IMR-90 (cell line): ENCODE data around the gene GFPT1. TPM values are rescaled to one million over a fixed set of nuclear protein-coding genes. Genes with fewer than 3 reads are reported as not detected.

Source experiments
- ATAC-seq: fragments of 200-7000 bp; cut with Tn5 transposase; 2 replicates; pipeline ENCODE4 v1.9.1; 2020; ENCODE audit warnings: low read depth, mild to moderate bottlenecking, moderate library complexity
- BruUV-seq: library from RNA; stranded (reverse); fragments of 400-500 nt; replicated peaks from 2 replicates; lab custom pipeline; 2021; lab: Mats Ljungman, UMichigan
- CTCF ChIA-PET: fragments of 300-600 bp; formaldehyde crosslinking; extraction: SDS; loops from one replicate; lab custom pipeline; 2021; ENCODE audit warnings: antibody characterized with exemption; lab: Yijun Ruan, JAX
- POLR2A ChIA-PET: fragments of 300-600 bp; sonication (Branson Sonifier 250); formaldehyde crosslinking; loops from one replicate; lab custom pipeline; 2022; ENCODE audit warnings: antibody characterized with exemption; ENCODE audit not compliant: unreplicated experiment; lab: Charles Lee
- DNase-seq: peaks from one replicate; pipeline ENCODE4 v3.0.0; 2013
- H2AFZ ChIP-seq: replicated peaks from 2 replicates; pipeline ENCODE3; 2013; ENCODE audit warnings: low read length, mild to moderate bottlenecking; ENCODE audit not compliant: poor library complexity
- H2AK5ac ChIP-seq: 2 replicates; pipeline ENCODE4 v1.6.1; 2013; ENCODE audit warnings: low read depth, low read length, inconsistent platforms
- H2AK9ac ChIP-seq: replicated peaks from 2 replicates; pipeline ENCODE3; 2013; ENCODE audit warnings: mild to moderate bottlenecking, low read depth, low read length, moderate library complexity; ENCODE audit not compliant: poor library complexity
- H2BK120ac ChIP-seq: 2 replicates; pipeline ENCODE4 v1.6.1; 2013; ENCODE audit warnings: low read depth, low read length, inconsistent platforms
- H2BK15ac ChIP-seq: 3 replicates; pipeline ENCODE4 v1.6.1; 2013; ENCODE audit warnings: low read depth, low read length, inconsistent platforms
- H2BK20ac ChIP-seq: 2 replicates; pipeline ENCODE4 v1.6.1; 2013; ENCODE audit warnings: low read depth, mild to moderate bottlenecking, inconsistent platforms, low read length, moderate library complexity
- H2BK5ac ChIP-seq: 2 replicates; pipeline ENCODE4 v1.6.1; 2013; ENCODE audit warnings: mild to moderate bottlenecking, low read depth, low read length, inconsistent platforms; ENCODE audit not compliant: poor library complexity, severe bottlenecking
- H3K14ac ChIP-seq: replicated peaks from 2 replicates; pipeline ENCODE4 v1.6.1; 2013; ENCODE audit warnings: low read depth, low read length, inconsistent platforms
- H3K18ac ChIP-seq: 2 replicates; pipeline ENCODE4 v1.6.1; 2013; ENCODE audit warnings: low read depth, low read length, control low read depth
- H3K23ac ChIP-seq: 2 replicates; pipeline ENCODE4 v1.6.1; 2013; ENCODE audit warnings: low read depth, low read length, inconsistent platforms
- H3K27ac ChIP-seq: 2 replicates; pipeline ENCODE4 v1.5.1; 2013; ENCODE audit warnings: mild to moderate bottlenecking, control low read depth, low read length; ENCODE audit not compliant: insufficient read depth
- H3K27me3 ChIP-seq: 2 replicates; pipeline ENCODE4 v1.6.1; 2013; ENCODE audit warnings: low read length; ENCODE audit not compliant: control insufficient read depth, insufficient read depth
- H3K36me3 ChIP-seq: 2 replicates; pipeline ENCODE4 v1.6.1; 2013; ENCODE audit warnings: low read length, mixed read lengths; ENCODE audit not compliant: control insufficient read depth, insufficient read depth
- H3K4ac ChIP-seq: 2 replicates; pipeline ENCODE4 v1.6.1; 2013; ENCODE audit warnings: low read depth, low read length, inconsistent platforms
- H3K4me1 ChIP-seq: 2 replicates; pipeline ENCODE4 v1.6.1; 2013; ENCODE audit warnings: low read length, mixed read lengths; ENCODE audit not compliant: control insufficient read depth, insufficient read depth
- H3K4me2 ChIP-seq: 2 replicates; pipeline ENCODE4 v1.6.1; 2013; ENCODE audit warnings: low read depth, mild to moderate bottlenecking, control low read depth, low read length, moderate library complexity
- H3K4me3 ChIP-seq: 2 replicates; pipeline ENCODE4 v1.5.1; 2013; ENCODE audit warnings: low read depth, mild to moderate bottlenecking, control low read depth, low read length, moderate library complexity; ENCODE audit not compliant: insufficient read depth
- H3K56ac ChIP-seq: 2 replicates; pipeline ENCODE4 v1.6.1; 2013; ENCODE audit warnings: low read length, inconsistent platforms; ENCODE audit not compliant: insufficient read depth; ENCODE audit errors: extremely low read depth
- H3K79me1 ChIP-seq, 2 experiments: 2 replicates each; pipeline ENCODE4 v1.6.1; 2013; ENCODE audit warnings: low read length in 2 of 2, inconsistent platforms in 1 of 2, low read depth in 1 of 2
- H3K9ac ChIP-seq: 2 replicates; pipeline ENCODE4 v1.6.1; 2013; ENCODE audit warnings: low read depth, low read length, control low read depth
- H3K9me1 ChIP-seq: 2 replicates; pipeline ENCODE4 v1.6.1; 2013; ENCODE audit warnings: low read length, inconsistent platforms; ENCODE audit not compliant: insufficient read depth
- H3K9me3 ChIP-seq: 2 replicates; pipeline ENCODE4 v1.6.1; 2013; ENCODE audit warnings: low read length; ENCODE audit not compliant: control insufficient read depth, insufficient read depth
- H4K20me1 ChIP-seq: 2 replicates; pipeline ENCODE4 v1.6.1; 2013; ENCODE audit warnings: low read length, inconsistent platforms; ENCODE audit not compliant: insufficient read depth
- H4K5ac ChIP-seq: 2 replicates; pipeline ENCODE4 v1.6.1; 2013; ENCODE audit warnings: mild to moderate bottlenecking, low read depth, low read length, control low read depth
- H4K8ac ChIP-seq, 2 experiments: 2 replicates each; pipeline ENCODE4 v1.6.1; 2013; ENCODE audit warnings: low read depth in 2 of 2, low read length in 2 of 2, control low read depth in 1 of 2, inconsistent platforms in 1 of 2
- H4K91ac ChIP-seq: 2 replicates; pipeline ENCODE4 v1.6.1; 2013; ENCODE audit warnings: low read depth, low read length, inconsistent platforms; ENCODE audit not compliant: insufficient read depth
- MAFK ChIP-seq: IDR thresholded peaks from 2 replicates; pipeline ENCODE4 v1.6.1; 2012; ENCODE audit warnings: low read depth, low read length, improper control_type of control experiment
- MXI1 ChIP-seq: IDR thresholded peaks from 2 replicates; pipeline ENCODE4 v1.6.1; 2012; ENCODE audit warnings: low read depth, mild to moderate bottlenecking, low read length, moderate library complexity, borderline replicate concordance
- RFX5 ChIP-seq: IDR thresholded peaks from 2 replicates; pipeline ENCODE4 v1.8.0; 2012; ENCODE audit warnings: low read depth, mild to moderate bottlenecking, low read length, moderate library complexity
- USF2 ChIP-seq: fragments of 150-350 bp; IDR thresholded peaks from 2 replicates; pipeline ENCODE4 v1.6.1; 2017; ENCODE audit warnings: mild to moderate bottlenecking, antibody characterized with exemption, low read length, low read depth
- WGBS, 2 experiments: methylation state at CpG; one replicate each; pipeline versions ENCODE4 v1.1.5 to v1.1.7; 2013; ENCODE audit warnings: missing lambda C conversion rate in 2 of 2; ENCODE audit not compliant: insufficient read length in 1 of 2; ENCODE audit errors: extremely low coverage in 2 of 2; 5-methylcytosine and 5-hydroxymethylcytosine counted together
- dilution Hi-C: fragments of 300-500 bp; cut with HindIII; formaldehyde crosslinking; loops from one replicate; pipeline ENCODE4 v1.14.3; 2018; ENCODE audit warnings: low sequenced_read_pairs; ENCODE audit not compliant: unreplicated experiment
- in situ Hi-C: fragments of 300-500 bp; cut with MboI; formaldehyde crosslinking; loops from 3 replicates; pipeline ENCODE4 v1.14.3; 2019; ENCODE audit warnings: low sequenced_read_pairs, inconsistent platforms, mixed read lengths
- intact Hi-C: fragments of 100-400 bp; cut with micrococcal nuclease; formaldehyde crosslinking; loops from 2 replicates; pipeline ENCODE4 v1.10.0; 2022
- polyA plus RNA-seq, 3 experiments: library from polyadenylated mRNA; depleted of rRNA; stranded (reverse); fragments of >200 nt; gene quantifications; 2 replicates each; pipeline ENCODE4 v1.2.3, GENCODE V29; 2012; ENCODE audit warnings: low replicate concordance in 1 of 3
- total RNA-seq: library from RNA; depleted of rRNA; stranded (reverse); fragments of >200 nt; gene quantifications from 2 replicates; pipeline ENCODE4 v1.2.3, GENCODE V29; 2012

Gene GFPT1
- total and polyA plus RNA-seq, 2 of the 4 experiments (the other 2 are of a cell fraction): 23.5 to 52.9 TPM

- Histone ChIP-seq H3K27ac (no peak overlapping the region), H3K4me3 (no peak overlapping the region)
Measured at GRCh38 chr2:69383176-69383812, 3.7 kb downstream of the GFPT1 start.

More at GRCh38 chr2:69383176-69383812, 3.7 kb downstream of the GFPT1 start:
- dilution Hi-C loops: no loop called here
- H4K8ac ChIP-seq: no peak overlapping the region
- in situ Hi-C loops: no loop called here
- no peak overlapping the region for H3K18ac ChIP-seq
- H4K91ac ChIP-seq: no peak overlapping the region
- H3K36me3 ChIP-seq: 0 out of 2 replicates have a peak, but pooled peaks cover 1% of the 10 kb centered on the region
- no peak overlapping the region for H3K23ac ChIP-seq
- DNase-seq: no peak
- no peak overlapping the region for H2AK9ac ChIP-seq
- peaks cover 13% of the 10 kb centered on the region; the same call in 1 of the 2 replicates for H3K9me1 ChIP-seq
- TF ChIP-seq MAFK (peak; percentile 90), RFX5 (no peak), USF2 (no peak), MXI1 (no peak)
- intact Hi-C loops: no loop called here
- H3K56ac ChIP-seq: no peak overlapping the region
- peaks cover 68% of the 10 kb centered on the region for H4K20me1 ChIP-seq
- ChIA-PET CTCF (interaction anchor here (2.3 kb wide), 1 partner anchor 8 kb away, joined by 6 read pairs; no protein-coding TSS in a partner anchor), POLR2A (interaction anchor here (0.6 kb wide), 1 partner anchor 604 kb away, joined by 4 read pairs; no protein-coding TSS in a partner anchor)
- no peak for ATAC-seq
- WGBS, 2 experiments: no CpG with 5 or more reads among the region's 7 CpGs
- H3K79me1 ChIP-seq: peaks cover 13 to 58% of the 10 kb centered on the region in 2 experiments
- H2BK5ac ChIP-seq: no peak overlapping the region
- no peaks in the 10 kb centered on the region for H3K9me3 ChIP-seq
- no peak overlapping the region for H3K9ac ChIP-seq
- peaks cover 7% of the 10 kb centered on the region for H3K4me1 ChIP-seq
- peak overlapping the region; percentile 7; the same call in 1 of the 2 replicates for H3K4me2 ChIP-seq
- BruUV-seq: no TSS peak
- H2BK20ac ChIP-seq: no peak overlapping the region
- H2AFZ ChIP-seq: no peak overlapping the region
- no peak overlapping the region for H4K5ac ChIP-seq
- no peak overlapping the region for H2BK15ac ChIP-seq
- H3K4ac ChIP-seq: no peak overlapping the region
- no peaks in the 10 kb centered on the region for H3K27me3 ChIP-seq
- no peak overlapping the region for H2AK5ac ChIP-seq
- H2BK120ac ChIP-seq: no peak overlapping the region
- no peak overlapping the region for H3K14ac ChIP-seq
